ENCODE data around the gene ID2.

GRCh38 chr2:8640498-8640897 lies 41.4 kb upstream of the ID2 start:
- no peak for TF ChIP-seq CTCF (conservative IDR thresholded peaks at IDR 0.05; ENCODE audit: low read depth, low read length)
- no peak for TF ChIP-seq EZH2 (IDR thresholded peaks at IDR 0.05; ENCODE audit: borderline replicate concordance, low read depth, low read length, poor library complexity, severe bottlenecking)
